NT2/D1 (cell line): ENCODE data around the gene CHST5.

Experiments
- SUZ12 ChIP-seq: IDR thresholded peaks from 2 replicates; pipeline ENCODE4 v1.6.1; 2011; ENCODE audit not compliant: insufficient read length, insufficient read depth; ENCODE audit errors: extremely low read depth
- ZNF274 ChIP-seq: IDR thresholded peaks from 2 replicates; pipeline ENCODE4 v1.6.1; 2011; ENCODE audit warnings: mild to moderate bottlenecking, low read depth, low read length

- no peak for TF ChIP-seq ZNF274
- no peak for TF ChIP-seq SUZ12
Observed at GRCh38 chr16:75502916-75503605, 32.8 kb downstream of the CHST5 start.
